Inferior parietal cortex (tissue), 1 donor: Measurements from ENCODE around the gene TRABD2B.
A peak's percentile ranks its signal among the peaks of the same experiment; 100 is the strongest.

Experiments
- DNase-seq: peaks from one replicate; pipeline ENCODE4 v3.0.0-alpha.2; 2016; ENCODE audit errors: extremely low spot score

TRABD2B gene

DNA sequence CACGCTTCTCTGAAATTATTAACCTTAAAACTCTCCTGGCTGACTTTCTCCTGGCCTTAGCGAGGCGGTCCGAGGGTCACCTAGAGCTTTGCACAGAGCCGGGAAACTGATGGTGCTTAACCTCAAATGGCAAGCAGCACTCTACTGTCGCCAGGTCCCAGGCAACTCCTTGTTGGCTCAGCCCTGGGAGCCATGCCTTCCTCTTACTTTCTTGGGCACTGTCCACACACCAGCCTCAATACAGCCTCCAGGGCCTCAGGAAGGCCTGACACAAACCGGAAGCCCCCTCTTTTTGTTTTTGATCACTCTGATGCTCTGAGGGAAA is 3.8 kb downstream of the TRABD2B start:
- no peak for DNase-seq

DNA sequence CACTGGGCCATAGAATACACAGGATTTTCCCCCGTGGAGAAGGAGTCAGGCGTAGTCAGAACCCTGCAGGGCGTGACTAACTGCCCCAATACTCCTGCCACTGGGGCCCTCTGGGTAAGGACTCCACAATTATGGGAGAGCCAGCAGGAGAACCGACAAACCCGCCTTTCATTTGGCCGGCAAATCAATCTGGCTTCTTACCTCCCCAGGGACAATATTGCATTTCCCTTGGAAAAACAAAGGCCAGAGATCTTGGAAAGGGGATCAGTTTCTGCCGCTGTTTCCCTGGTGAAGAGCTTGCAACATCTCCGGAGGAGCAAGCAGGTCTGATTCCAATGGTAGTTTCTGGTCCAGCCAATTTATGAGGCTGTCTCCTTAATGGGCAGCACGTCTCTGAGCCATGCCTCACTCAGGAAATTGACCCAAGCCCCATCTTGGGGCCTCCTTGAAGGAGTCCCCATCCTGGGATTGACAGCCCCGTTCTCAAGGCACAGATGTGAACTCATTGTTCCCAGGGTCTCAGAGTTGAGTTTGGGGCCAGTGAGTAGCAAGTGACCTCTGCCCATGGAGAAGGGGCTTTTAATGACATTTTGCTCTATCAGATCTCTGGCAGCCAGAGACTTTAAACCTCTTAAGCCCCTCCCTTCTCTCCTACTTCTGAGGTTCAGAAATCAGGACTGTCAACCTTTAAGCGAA is 4.3 kb downstream of the TRABD2B start:
- DNase-seq = no peak

DNA sequence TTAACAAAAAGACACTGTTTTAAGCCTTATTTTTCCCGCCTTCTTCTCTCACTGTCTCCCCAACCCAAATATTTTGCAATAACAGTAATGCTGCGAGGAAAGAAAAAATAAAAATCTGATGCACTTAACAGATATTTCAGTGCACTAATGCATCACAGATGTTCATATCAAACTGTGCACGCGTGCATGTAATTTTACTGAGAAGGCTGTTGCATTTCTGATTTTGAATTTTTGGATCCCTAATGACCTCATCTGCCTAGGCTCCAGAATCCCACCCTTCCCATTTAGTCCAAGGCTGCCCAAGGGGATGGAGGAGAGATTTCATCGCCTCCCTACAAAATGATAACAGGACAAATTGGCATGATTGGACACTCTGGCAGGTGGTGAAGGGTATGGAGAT is 5.5 kb downstream of the TRABD2B start:
- DNase-seq = no peak

DNA sequence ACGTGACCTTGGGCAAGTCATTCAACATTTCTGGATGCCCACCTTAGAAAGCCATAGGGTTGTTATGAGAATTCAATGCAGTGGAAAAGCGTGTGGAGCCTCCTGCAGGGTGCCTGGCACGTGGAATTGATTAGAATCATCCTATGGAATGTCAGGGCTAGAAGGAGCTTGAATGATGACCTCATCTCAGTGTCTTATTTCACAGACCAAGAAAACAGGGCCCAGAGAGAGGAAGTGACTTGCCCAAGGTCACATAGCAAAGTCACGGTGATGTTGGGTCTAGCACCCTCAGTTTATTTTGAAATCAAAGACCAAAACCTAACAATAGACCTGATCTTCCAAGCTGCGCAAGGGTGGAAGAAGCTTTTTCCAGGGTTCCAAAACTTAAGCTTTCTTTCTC is 6.0 kb downstream of the TRABD2B start:
- no peak for DNase-seq

DNA sequence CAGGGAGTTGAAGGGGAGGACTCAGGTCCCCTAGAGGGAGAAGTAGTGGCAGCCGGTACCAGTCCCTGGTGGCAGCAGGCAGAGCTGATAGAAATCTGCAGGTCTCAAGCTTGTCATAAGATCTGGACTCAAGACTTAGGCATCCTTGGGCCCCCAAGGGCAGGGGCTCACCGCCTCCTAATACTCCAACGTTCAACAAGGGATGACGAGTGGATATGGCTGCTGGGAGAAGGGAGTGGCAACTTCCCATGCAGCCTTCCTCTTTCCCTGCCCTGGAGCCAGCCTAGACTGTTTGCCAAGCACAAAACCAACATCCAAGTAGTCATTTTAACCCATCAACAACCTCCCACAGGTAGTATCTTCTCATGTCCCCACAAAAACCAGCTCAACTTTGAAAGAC is 6.9 kb downstream of the TRABD2B start:
- DNase-seq = no peak

DNA sequence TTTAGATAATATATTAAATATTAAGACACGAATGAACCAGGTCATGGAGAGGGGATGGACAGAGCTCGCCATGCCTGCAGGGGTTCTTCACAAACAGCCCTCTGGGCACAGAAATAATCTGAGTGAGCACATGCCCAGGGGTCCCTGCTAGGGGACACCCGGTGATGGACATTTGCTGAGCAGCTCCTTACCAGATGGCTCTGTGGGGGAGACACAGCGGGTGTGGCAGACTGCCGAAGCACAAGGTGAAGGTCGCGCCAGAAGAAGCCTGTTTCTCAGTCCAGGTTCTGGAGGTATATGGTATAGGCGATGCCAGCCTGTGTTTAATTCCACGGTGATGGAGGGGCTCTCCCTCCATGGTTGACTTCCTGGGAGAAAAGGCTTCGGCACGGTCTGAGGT is 9.6 kb downstream of the TRABD2B start:
- no peak for DNase-seq

DNA sequence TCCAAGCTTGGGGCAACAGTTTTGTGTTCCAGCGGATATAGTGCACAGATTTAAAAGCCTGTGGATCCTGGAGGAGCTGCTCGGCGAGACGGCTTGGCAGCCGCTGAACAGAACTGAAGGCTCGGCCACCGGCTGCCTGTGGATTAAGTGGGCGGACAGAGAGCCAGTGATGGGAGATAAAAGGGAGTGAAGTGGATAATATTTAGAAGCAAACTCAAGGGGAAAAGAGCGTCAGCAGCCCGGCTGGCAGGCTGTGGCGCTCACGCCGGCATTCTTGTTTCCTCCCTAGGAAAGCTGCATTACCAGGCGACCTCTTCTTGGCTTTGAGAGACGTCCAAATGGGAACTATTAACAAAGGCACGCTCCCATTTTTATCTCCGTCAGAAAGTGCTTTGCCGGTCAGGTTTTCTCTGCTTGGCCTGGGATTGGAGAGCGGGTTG is 10.4 kb downstream of the TRABD2B start:
- DNase-seq = peak; percentile 11

DNA sequence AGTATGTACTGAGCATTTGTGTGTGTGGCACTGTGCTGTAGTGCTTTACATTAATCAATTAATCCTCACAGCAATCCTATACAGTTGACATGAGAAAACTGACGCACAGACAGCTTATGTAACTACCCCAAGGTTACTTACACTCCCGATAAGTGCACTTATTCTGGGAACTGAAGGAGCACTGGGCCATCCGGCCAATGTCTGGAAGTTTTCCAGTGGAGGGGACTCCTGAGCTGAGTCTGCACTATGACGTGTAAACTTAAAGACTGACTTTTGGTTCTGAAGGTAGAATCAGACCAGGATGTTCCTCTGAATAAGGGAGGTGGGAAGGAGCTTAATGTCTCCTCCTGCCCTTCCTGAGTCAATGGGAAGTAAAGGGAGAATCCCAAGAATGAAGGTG is 12.2 kb downstream of the TRABD2B start:
- no peak for DNase-seq

DNA sequence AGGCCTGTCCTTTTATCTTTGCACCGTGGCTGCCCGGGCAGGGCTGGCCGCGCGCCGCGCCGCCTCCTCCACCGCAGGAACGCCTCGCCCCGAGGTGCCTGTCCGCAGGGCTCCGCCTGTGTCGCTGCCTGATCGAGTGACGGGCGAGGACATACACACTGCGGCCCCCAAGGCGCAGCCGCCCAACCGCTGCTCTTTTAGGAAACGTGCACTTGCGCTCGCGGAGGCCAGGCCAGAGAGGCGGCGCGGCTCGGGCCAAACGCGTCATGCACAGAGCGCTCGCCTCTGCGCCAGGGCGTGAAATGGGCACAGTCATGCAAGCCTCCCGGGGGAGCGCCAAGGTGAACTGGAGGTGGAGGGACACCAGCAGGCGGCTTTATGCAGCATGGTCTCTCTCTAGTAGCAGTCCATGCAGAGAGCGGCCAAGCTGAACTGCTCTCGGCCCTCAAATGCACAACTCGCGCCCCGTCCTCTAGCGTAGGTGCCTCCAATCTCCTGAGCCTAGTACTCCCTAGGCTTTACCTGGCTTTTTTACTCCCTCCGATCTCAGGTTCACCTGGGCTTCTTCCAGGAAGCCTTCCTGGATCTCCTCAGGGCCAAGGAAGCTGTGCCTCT is 12.9 kb downstream of the TRABD2B start:
- no peak for DNase-seq

DNA sequence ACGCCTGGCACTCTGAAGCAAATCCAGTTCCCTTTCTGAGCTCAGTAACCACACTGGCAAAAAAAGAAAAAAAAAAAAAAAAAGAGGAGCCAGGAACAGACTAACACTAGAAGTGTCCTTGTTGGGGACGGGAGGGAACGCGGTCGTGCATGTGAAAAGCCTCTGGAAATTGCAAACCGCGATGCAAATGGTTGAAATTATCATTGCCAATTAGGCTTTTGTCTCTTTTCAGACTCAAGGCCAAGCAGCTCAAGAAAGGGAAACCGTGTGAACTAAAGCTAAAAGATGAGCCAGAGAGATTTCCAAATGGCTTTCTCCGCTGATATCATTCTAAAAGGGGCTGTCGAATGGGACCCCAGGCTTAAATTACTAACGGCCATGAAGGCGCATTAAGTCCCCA is 13.5 kb downstream of the TRABD2B start:
- DNase-seq = no peak

DNA sequence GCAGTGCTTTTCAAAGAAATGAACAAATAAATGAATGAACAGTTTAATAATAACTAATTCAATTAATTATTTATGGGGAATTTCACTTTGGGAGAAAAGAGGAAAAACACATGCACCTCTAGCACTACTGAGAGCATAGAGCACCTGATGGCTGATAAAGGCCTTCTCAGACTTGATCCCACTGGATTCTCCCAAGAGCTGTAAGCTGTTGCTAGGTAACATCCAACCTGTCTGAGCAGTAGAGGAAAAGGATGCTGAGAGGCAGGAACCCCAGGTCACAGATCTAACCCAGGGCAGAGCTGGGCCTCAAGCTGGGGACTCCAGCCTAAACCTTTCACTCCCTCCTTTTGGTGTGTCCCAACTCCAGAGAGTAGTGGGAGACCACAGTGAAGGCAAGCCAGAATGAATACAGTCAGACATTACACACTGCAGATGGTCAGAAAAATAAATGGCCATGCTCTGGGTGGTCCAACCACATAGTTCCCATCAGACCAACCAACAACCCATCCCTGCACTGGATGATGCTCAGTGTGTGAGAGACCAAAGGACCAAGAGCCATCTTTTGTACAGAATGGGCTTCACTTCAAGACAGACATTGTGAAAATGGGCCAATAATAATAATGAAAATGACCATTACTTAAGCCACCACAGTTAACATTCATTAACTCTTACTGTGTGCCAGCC is 15.4 kb downstream of the TRABD2B start:
- no peak for DNase-seq

DNA sequence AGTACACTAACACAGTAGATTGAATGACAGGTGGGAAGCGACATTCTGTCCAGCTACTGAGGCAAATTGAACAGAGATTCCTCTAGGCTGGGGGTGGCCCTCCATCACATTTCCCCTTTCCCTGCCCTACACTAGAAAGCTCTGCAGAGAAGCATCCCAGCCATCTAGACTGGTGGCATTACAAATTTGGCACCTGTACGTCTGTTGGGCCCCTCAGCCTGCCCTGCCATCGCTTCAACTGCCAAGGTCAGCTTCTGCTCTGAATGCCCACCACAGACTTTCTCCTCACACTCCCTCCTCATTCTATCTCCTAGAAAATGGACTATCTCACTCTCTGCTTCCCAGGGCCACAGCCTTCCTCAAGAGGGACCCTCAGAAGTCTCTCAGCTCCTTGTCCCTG is 16.7 kb downstream of the TRABD2B start:
- DNase-seq = no peak

DNA sequence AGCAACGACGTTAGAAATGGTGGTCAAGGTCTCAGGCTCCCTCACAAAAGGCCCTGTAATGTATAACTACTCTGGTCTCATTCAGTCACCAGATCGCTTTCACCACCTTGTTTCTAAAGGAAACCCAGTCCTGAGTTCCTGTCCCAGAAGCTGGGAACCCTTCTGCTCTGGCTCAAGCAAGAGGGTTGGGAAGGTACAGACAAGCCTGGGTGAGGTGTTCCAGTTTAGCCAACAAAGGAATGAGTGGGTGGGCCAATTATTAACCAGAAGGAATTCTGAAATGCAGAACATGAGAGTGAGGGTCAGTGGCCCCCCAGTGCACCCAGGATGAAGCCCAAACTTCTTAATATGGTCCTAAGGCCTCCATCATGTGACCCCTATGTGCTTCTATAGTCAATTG is 17.5 kb downstream of the TRABD2B start:
- DNase-seq = no peak

DNA sequence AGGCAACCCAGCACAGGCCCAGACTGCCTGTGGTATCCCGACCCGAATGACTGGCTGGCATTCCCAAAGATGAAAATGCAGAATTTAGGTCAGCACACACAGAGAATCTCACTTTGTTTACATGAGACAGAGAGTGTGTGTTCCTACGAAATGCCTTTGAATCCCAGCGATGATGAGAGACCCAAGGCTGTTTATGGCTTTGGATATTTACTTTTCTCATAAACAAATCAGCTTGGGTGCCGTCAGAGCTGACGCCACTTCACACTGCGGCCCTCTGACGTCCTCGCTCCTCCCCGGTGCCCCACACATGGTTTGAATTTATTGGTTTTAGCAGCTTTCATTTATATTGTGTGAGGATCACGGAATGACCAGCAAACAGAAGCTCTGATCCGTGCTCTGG is 18.7 kb downstream of the TRABD2B start:
- DNase-seq = no peak

DNA sequence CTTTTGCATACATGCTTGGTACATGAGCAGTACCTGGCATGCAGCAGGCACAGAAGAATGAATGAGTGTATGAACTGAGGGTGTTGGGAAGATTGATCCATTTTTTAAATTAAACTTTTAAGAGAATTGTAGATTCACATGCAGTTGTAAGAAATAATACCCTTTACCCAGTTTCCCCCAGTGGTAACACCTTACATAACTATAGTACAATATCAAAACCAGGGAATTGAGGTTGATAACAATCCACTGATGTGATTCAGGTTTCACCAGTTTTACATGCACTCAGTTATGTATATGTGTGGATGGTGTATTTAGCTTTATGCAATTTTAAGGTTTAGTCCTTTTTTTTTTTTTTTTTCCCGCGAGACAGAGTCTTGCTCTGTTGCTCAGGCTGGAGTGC is 20.5 kb downstream of the TRABD2B start:
- DNase-seq = no peak

DNA sequence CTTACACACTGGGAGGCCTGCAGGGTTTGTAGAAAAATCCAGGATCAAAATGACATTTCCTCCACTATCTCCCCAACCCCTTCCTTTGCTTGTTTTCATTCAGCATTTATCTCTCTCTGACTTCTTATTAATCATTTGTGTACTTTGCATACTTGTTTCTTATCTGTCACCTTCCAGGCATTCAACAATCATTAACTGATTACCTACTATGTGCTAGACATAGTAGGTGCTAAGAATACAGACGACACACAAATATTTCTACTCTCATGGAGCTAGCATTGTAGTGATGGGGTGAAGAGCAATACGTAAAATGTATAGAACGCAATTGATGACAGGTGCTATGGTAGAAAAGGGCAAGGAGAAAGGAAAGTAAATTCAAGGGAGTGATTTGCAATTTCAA is 20.9 kb downstream of the TRABD2B start:
- DNase-seq = no peak

DNA sequence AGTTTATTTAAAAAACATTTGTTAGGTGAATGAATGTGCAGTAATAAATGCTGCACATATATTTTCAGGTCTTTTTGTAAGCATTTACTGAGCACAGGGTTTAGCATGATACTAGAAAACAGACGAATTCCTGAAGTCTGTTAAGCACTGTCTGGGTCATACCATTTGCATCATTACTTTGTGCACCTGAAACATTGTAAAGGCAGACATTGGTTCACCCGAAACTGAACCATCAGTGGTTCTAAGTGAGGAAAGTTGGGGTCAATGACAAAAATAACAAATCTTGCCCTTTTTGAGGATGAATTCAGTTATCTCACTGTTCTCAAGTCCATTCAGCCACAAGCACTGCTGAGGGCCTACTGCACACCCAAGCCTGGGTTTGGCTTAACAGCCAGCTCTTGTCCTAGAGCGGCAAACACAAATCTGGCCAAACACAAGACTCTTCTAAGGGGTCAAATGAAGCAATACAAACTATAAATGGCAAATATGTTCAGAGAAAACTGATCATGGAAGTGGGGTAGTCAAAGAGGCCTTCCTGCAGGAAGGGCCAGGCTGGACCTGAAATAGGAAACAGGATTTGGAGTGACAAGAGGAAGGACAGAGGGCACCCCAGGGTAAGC is 21.8 kb downstream of the TRABD2B start:
- no peak for DNase-seq

DNA sequence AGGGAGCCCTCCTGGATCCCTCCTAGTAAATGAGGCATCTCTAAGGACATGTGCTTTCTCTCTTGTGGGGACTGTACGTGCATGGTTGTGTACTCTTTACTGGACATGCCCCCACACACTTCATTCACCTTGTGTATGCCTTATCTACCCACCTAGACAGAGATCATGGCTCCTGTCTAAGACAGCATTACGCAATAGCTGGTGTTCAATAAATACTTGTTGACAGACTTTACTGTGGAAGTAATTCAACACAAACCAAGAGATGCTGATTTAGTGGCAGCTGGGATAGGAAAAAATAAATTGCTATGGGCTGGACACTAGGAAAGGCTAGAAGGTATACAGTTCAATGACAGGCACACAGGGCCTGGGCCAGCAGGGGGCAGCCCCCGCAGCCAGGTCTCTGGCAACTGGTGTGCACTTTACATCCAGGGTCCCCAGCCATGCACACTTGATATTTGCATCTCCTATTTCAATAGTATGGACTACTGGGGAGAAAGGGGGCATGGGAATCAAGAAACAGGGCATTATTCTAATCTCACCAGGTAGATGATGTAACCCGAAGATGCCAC is 24.2 kb downstream of the TRABD2B start:
- DNase-seq = no peak

DNA sequence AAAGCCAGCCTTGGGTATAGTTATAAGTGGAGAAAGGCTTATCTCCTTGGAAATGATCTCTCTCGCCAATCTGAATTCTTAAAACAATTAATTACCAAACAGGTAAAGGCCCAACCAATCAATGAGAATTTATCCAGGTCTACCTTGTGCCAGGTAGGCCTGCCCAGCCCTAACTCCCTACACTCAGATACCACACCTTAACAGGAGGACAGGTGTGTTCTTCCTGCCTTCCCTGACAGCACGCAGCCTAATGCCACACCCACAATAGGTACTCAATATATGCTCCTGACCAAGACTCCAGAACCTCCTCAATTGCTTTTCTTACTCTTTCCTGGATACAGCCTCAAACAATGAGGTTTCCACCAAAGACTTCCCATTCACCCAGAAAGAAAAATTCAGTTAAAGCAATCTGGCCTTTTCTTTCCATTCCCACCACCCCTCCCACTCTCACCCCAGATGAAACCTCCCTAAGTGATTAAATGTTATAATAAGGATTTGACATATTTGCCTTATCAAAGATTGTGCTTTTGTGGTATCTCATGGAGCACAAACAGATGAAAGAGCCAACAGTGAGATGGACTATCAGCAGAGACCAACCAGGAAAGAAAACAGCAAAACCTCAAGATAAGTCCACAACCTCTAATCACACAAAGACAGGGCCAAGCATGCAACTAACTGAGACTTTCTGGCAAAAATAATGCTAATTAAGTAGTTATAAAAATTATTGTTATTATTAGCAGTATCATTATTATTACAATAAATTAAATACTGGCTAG is 25.6 kb downstream of the TRABD2B start:
- DNase-seq = no peak

DNA sequence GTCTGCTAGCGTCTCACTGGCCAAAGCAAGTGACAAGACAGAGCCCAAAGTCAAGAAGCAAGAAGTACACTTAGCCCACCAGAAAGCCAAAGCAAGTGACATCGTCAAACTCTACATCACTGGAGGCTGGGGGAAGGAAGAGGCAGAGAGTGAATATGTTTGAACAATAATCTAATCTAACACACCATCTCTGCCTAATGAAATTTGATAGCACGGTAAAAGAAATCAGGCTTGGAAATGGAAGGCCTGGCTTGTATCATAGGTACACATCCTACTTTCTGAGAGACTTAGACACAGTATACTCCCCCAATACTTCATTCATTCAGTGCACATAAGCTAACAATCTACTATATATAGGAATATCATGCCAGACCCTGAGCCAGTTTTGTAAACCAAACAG is 26.3 kb downstream of the TRABD2B start:
- DNase-seq = no peak

DNA sequence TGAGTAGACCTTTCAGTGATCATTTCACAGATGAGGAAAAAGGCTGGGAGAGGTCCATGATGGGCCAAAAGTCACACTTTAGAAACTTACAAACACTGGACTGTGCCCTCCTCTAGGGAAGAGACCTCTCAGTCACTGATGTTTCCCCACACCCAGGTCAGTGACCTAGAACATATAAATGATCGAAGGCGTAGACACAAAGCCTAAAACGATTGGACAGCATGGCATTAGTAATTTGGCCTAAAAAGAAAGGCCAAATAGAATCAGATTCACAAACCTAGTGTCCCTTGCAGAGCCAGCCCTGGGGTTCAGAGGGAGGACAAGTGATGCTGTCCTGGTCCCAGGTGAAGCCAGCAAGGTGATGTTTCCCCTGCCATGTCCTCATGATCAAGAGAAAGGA is 27.7 kb downstream of the TRABD2B start:
- DNase-seq = no peak

DNA sequence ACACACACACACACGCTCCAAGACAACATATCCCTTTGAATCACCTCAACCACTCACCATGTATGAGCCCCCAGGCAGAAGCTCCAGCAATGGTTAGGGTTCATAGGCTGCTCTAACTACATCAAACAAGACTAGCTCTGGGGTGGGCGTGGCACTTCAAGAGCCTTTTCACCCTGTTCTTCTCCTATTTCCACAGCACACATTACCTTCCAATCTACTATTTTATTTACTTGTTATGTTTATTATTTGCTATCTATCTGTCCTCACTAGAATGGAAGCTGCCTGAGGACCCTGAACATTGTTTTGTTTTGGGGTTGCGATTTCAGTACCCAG is 28.7 kb downstream of the TRABD2B start:
- DNase-seq = no peak
